Fibroblast of pulmonary artery (primary cell): ENCODE measurements around the gene CDC25B.

ENCODE experiments used
- DNase-seq: peaks from one replicate; pipeline ENCODE4 v3.0.0-alpha.2; 2010; ENCODE audit warnings: low read depth
- H3K4me3 ChIP-seq: replicated peaks from 2 replicates; pipeline ENCODE4 v1.5.1; 2011; ENCODE audit warnings: low read depth, mild to moderate bottlenecking, control low read depth, low read length, moderate library complexity
- TF ChIP-seq, protein P1 (sequence below): IDR thresholded peaks from 2 replicates; pipeline ENCODE4 v1.5.1; 2011; ENCODE audit warnings: mild to moderate bottlenecking, control low read depth, low read length, inconsistent platforms; ENCODE audit errors: missing control alignments

The CDC25B gene

DNA sequence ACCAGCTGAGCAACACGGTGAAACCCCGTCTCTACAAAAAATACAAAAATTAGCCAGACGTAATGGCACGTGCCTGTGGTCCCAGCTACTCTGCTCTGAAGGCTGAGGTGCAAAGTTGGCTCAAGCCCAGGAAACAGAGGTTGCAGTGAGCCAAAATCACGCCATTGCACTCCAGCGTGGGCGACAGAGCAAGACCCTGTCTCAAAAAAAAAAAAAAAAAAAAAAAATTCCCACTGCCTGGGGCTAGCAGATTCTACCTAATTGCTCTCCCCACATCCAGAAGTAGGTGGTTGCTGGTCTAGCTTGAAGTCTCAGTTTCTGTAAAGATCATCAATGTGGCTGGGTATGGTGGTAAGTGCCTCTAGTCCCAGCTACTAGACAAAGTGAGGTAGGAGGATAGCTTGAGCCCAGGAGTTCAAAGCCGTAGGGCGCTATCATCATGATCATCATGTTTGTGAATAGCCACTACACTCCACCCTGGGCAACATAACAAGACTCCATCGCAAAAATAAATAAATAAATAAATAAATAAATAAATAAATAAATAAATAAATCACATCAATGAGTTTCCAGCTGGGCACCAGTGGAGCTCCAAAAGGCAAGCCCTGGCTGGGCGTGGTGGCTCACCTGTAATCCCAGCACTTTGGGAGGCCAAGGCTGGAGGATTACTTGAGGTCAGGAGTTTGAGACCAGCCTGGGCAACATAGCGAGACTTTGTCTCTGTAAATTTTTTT, 17.9 kb downstream of the CDC25B start:
- TF ChIP-seq, protein P1, sequence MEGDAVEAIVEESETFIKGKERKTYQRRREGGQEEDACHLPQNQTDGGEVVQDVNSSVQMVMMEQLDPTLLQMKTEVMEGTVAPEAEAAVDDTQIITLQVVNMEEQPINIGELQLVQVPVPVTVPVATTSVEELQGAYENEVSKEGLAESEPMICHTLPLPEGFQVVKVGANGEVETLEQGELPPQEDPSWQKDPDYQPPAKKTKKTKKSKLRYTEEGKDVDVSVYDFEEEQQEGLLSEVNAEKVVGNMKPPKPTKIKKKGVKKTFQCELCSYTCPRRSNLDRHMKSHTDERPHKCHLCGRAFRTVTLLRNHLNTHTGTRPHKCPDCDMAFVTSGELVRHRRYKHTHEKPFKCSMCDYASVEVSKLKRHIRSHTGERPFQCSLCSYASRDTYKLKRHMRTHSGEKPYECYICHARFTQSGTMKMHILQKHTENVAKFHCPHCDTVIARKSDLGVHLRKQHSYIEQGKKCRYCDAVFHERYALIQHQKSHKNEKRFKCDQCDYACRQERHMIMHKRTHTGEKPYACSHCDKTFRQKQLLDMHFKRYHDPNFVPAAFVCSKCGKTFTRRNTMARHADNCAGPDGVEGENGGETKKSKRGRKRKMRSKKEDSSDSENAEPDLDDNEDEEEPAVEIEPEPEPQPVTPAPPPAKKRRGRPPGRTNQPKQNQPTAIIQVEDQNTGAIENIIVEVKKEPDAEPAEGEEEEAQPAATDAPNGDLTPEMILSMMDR = no peak
- no peak overlapping the region for H3K4me3 ChIP-seq
- DNase-seq = no peak

DNA sequence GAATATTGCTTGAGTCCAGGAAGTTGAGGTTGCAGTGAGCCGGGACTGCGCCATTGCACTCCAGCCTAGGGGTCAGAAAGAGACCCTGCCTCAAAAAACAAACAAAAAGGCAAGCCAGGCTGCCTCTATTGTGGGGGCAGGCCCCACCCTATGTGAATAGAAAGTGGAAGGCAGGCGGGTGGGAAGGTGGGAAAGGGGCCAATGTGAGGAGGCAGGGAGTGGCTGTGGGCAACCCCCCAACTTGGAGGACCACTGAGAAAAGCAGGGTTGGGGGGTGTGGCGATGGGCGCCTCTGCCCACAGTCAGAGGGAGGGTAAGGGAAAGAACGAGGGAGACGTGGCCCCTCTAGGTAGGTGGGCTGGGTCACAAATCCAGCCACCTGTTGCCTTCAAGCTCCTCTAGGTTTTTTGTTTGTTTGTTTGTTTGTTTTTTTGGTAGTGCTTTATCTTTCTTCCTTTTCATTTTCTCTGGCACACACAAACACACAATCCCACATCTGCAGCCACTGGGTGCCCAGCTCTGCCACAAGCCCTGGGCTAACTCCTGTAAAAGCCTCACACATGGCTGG, 18.9 kb downstream of the CDC25B start:
- no peak for DNase-seq
- TF ChIP-seq, protein P1 = no peak
- no peak overlapping the region for H3K4me3 ChIP-seq

DNA sequence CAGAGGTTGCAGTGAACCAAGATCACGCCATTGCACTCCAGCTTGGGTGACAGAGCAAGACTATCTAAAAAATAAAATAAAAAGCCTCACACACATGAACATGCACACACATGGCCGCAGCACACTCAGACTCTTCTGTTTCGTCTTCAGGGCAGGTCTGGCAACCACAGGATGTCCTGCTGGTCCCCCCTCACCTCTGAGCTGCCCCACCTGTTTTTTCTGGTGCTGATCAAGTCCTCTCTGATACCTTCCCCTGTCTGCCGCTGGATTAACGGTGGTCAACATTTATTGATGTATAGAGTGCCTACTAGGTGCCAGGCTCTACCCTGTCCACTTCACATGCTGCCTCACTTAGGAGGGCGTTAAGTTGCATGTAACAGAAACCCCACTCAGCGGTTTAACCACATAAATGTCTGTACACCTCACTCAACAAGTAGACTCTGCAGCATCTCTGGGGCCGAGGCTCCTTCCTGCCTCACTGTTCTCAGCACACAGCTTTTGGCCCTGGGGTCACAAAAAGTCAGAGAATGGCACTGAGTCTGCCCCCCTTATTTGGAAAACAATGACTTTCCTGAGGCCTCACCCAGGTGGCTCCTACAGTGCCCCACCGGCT, 19.7 kb downstream of the CDC25B start:
- DNase-seq = no peak
- TF ChIP-seq, protein P1 = no peak
- no peak overlapping the region for H3K4me3 ChIP-seq

DNA sequence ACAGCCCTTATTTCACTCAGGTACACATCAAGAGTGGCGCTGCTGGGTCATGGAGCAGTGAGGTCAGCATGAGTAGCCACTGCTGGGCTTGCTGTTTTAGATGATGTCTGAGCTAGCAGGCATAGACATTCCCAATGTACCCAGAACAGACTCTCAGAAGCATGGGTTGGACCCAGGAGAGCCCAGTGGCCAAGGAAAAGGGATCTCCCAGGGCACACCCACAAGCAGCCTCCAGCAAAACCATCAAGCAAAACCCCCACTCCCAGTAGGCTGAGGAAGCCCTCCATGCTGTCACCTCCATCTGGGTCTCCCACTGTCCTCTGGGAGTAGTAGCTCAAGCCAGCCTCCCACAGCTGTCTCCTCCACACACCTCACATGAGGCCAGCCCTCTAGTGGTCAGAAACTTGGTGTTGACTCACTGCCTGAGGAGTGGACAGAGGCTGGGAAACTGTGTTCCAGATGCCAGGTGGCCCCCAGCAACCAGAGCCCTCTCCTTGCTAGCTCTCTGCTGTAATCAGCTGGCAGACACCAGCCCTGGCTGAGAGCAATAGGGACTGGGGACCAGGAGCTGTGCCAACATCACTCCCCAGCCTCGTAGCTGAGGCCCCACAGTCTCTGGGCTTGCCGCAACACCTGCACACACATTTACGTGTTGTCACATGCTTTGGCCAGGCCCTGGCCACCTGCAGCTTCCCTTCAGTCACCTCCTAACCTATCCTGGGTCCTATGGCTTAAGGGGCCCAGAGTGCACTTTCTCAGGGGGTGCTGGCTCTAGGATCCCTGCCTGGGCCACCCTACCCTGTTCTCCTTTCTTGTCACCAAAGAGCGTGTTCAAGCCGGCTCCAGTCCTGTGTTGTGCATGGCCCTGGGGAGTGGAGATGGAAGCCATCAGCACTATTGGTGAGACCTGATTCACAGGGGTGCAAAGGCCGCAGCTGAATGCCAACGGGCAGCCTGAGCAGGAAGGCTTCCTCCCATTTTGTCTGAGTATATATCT, 22.3 kb downstream of the CDC25B start:
- DNase-seq = peak; percentile 89
- H3K4me3 ChIP-seq = no peak overlapping the region
- TF ChIP-seq, protein P1 = peak; percentile 86

DNA sequence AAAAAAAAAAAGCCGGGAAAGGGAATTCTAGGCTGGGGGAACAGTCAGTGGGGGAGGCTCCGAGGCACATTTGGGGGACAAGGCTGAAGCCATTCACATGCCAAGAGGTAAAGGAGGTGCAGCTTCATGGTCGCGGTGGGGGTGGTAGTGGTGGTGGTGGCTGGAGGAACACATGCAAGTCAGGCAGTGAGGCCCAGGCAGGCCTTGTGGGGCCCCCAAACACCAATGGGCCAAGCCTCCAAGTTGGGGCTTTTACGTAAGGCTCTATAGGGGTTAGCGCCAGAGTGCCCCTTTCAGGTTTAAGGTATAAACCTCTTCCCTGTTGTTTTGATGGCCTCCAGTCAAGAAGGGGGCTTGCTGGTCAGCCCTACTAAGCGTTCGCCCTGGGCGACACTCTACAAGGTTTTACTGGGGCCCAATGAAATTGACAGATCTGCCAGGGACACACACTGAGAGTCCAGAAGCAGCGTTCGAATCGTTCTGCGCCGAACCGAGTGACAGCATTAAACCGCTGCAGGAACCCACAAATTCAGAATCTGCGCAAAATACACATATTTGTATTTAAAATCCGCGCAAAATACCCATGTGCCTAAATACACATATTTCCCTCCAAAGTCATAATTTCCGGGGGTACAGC, 23.4 kb downstream of the CDC25B start:
- DNase-seq = no peak
- H3K4me3 ChIP-seq = peak overlapping the region; percentile 71
- TF ChIP-seq, protein P1 = no peak
